ENCODE data around the gene KDM7A.
A peak's percentile ranks its signal among the peaks of the same experiment; 100 is the strongest.

KDM7A gene

GRCh38 chr7:140212100-140212881 is 35.5 kb upstream of the KDM7A start:
- ChIA-PET POLR2A (no interaction called here), CTCF (no interaction called here)
- DNase-seq (ENCODE audit: extremely low spot score): no peak
- TF ChIP-seq ZNF384 (IDR thresholded peaks at IDR 0.05): no peak
- no peak for TF ChIP-seq TARDBP (IDR thresholded peaks at IDR 0.05)
- TF ChIP-seq FOXA1 (IDR thresholded peaks at IDR 0.05): no peak
- TF ChIP-seq FOXM1 (IDR thresholded peaks at IDR 0.05; ENCODE audit: borderline replicate concordance): no peak
- no peak for TF ChIP-seq BHLHE40 (IDR thresholded peaks at IDR 0.05; ENCODE audit: borderline replicate concordance)
- TF ChIP-seq L3MBTL2 (conservative IDR thresholded peaks at IDR 0.05): no peak
- TF ChIP-seq ELF4 (IDR thresholded peaks at IDR 0.05): no peak
- no peak for TF ChIP-seq ARNT (IDR thresholded peaks at IDR 0.05)
- no peak for TF ChIP-seq HDGF (IDR thresholded peaks at IDR 0.05; ENCODE audit: borderline replicate concordance)
- no peak for TF ChIP-seq NFRKB (IDR thresholded peaks at IDR 0.05)
- TF ChIP-seq LEF1 (IDR thresholded peaks at IDR 0.05; ENCODE audit: borderline replicate concordance): no peak
- TF ChIP-seq SUZ12 (IDR thresholded peaks at IDR 0.05): no peak
- no peak for TF ChIP-seq CTBP1 (IDR thresholded peaks at IDR 0.05; ENCODE audit: borderline replicate concordance)
- TF ChIP-seq, protein P1, sequence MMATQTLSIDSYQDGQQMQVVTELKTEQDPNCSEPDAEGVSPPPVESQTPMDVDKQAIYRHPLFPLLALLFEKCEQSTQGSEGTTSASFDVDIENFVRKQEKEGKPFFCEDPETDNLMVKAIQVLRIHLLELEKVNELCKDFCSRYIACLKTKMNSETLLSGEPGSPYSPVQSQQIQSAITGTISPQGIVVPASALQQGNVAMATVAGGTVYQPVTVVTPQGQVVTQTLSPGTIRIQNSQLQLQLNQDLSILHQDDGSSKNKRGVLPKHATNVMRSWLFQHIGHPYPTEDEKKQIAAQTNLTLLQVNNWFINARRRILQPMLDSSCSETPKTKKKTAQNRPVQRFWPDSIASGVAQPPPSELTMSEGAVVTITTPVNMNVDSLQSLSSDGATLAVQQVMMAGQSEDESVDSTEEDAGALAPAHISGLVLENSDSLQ (IDR thresholded peaks at IDR 0.05): no peak
- TF ChIP-seq FOXK2 (IDR thresholded peaks at IDR 0.05): no peak
- no peak for TF ChIP-seq SP1 (IDR thresholded peaks at IDR 0.05)

- no peak for DNase-seq (ENCODE audit: extremely low spot score)
- ChIA-PET CTCF (interaction anchor here (0.6 kb wide), 1 partner anchor 1352 kb away, joined by 3 read pairs; no protein-coding TSS in a partner anchor), POLR2A (no interaction called here)
- TF ChIP-seq HDGF (IDR thresholded peaks at IDR 0.05; ENCODE audit: borderline replicate concordance) (no peak), SUZ12 (IDR thresholded peaks at IDR 0.05) (no peak), CTBP1 (IDR thresholded peaks at IDR 0.05; ENCODE audit: borderline replicate concordance) (no peak), FOXM1 (IDR thresholded peaks at IDR 0.05; ENCODE audit: borderline replicate concordance) (no peak), BHLHE40 (IDR thresholded peaks at IDR 0.05; ENCODE audit: borderline replicate concordance) (no peak), LEF1 (IDR thresholded peaks at IDR 0.05; ENCODE audit: borderline replicate concordance) (no peak), FOXA1 (IDR thresholded peaks at IDR 0.05) (no peak), NFRKB (IDR thresholded peaks at IDR 0.05) (no peak), TARDBP (IDR thresholded peaks at IDR 0.05) (no peak)
- TF ChIP-seq, protein P1 (IDR thresholded peaks at IDR 0.05): no peak
These were observed 34.9 kb upstream of the KDM7A start for GRCh38 chr7:140211698-140212097.

GRCh38 chr7:140209866-140210609 is 33.3 kb upstream of the KDM7A start:
- TF ChIP-seq FOXM1 (IDR thresholded peaks at IDR 0.05; ENCODE audit: borderline replicate concordance): no peak
- TF ChIP-seq LEF1 (IDR thresholded peaks at IDR 0.05; ENCODE audit: borderline replicate concordance): no peak
- TF ChIP-seq HDGF (IDR thresholded peaks at IDR 0.05; ENCODE audit: borderline replicate concordance): no peak
- TF ChIP-seq CTBP1 (IDR thresholded peaks at IDR 0.05; ENCODE audit: borderline replicate concordance): no peak
- TF ChIP-seq ELF4 (IDR thresholded peaks at IDR 0.05): no peak
- no peak for TF ChIP-seq FOXA1 (IDR thresholded peaks at IDR 0.05)
- TF ChIP-seq, protein P1 (IDR thresholded peaks at IDR 0.05): no peak
- no peak for TF ChIP-seq NFRKB (IDR thresholded peaks at IDR 0.05)
- TF ChIP-seq ARNT (IDR thresholded peaks at IDR 0.05): no peak
- no peak for TF ChIP-seq SP1 (IDR thresholded peaks at IDR 0.05)
- TF ChIP-seq L3MBTL2 (conservative IDR thresholded peaks at IDR 0.05): no peak
- TF ChIP-seq TARDBP (IDR thresholded peaks at IDR 0.05): no peak
- no peak for TF ChIP-seq BHLHE40 (IDR thresholded peaks at IDR 0.05; ENCODE audit: borderline replicate concordance)
- no peak for TF ChIP-seq ZNF384 (IDR thresholded peaks at IDR 0.05)
- TF ChIP-seq FOXK2 (IDR thresholded peaks at IDR 0.05): no peak
- ChIA-PET CTCF (no interaction called here), POLR2A (interaction anchor here (1.3 kb wide), 1 partner anchor 33 kb away, joined by 3 read pairs; the partner anchor contains the start of gene KDM7A)
- peak; percentile 6 for DNase-seq (ENCODE audit: extremely low spot score)

- ChIA-PET POLR2A (no interaction called here), CTCF (interaction anchor here (0.5 to 0.6 kb wide), 2 partner anchors 13 to 23 kb away, joined by 3 to 4 read pairs; no protein-coding TSS in a partner anchor)
- no peak for TF ChIP-seq SUZ12 (IDR thresholded peaks at IDR 0.05)
- TF ChIP-seq, protein P1 (IDR thresholded peaks at IDR 0.05): no peak
- no peak for TF ChIP-seq FOXM1 (IDR thresholded peaks at IDR 0.05; ENCODE audit: borderline replicate concordance)
- TF ChIP-seq L3MBTL2 (conservative IDR thresholded peaks at IDR 0.05): no peak
- TF ChIP-seq FOXK2 (IDR thresholded peaks at IDR 0.05): no peak
- TF ChIP-seq ELF4 (IDR thresholded peaks at IDR 0.05): no peak
- no peak for DNase-seq (ENCODE audit: extremely low spot score)
These were observed 30.0 kb upstream of the KDM7A start for GRCh38 chr7:140206616-140207389.
